DND-41 (cell line): ENCODE measurements around the gene METTL27.

ENCODE experiments used
- CTCF ChIP-seq: IDR thresholded peaks from 2 replicates; pipeline ENCODE4 v1.5.1; 2012; ENCODE audit warnings: borderline replicate concordance, low read length, moderate library complexity, mild to moderate bottlenecking; ENCODE audit not compliant: poor library complexity, severe bottlenecking; ENCODE audit errors: extremely low read depth
- EZH2 ChIP-seq: IDR thresholded peaks from 3 replicates; pipeline ENCODE4 v1.6.1; 2012; ENCODE audit warnings: borderline replicate concordance, low read depth, mild to moderate bottlenecking, moderate library complexity, low read length, inconsistent platforms; ENCODE audit not compliant: severe bottlenecking

GRCh38 chr7:73831834-73832651 is 10.3 kb downstream of the METTL27 start:
- TF ChIP-seq EZH2 (no peak), CTCF (no peak)
